GM23248 (cell line): Measurements from ENCODE around the gene SMIM43. TPM values are rescaled to one million over a fixed set of nuclear protein-coding genes. Genes with fewer than 3 reads are reported as not detected.
"Not testable (repeated sequence)": the region's sequence is repeated elsewhere in the genome, so short reads cannot be mapped to it uniquely, and the experiment has no call there.

Source experiments
- DNase-seq: peaks from one replicate; pipeline ENCODE4 v3.0.0-alpha.2; 2015
- H2AFZ ChIP-seq: fragments of 200-600 bp; sonication (generic); 2 replicates; pipeline ENCODE4 v1.6.1; 2016; ENCODE audit warnings: antibody characterized with exemption
- H3F3A ChIP-seq: fragments of 200-600 bp; sonication (generic); 2 replicates; pipeline ENCODE4 v1.6.1; 2016; ENCODE audit warnings: mild to moderate bottlenecking, antibody characterized with exemption, mixed run types; ENCODE audit not compliant: insufficient read depth
- H3K27ac ChIP-seq: fragments of 200-600 bp; sonication (generic); 2 replicates; pipeline ENCODE4 v1.5.1; 2016; ENCODE audit warnings: mild to moderate bottlenecking
- H3K27me3 ChIP-seq: fragments of 200-600 bp; sonication (generic); replicated peaks from 2 replicates; pipeline ENCODE4 v1.6.1; 2016; ENCODE audit warnings: mild to moderate bottlenecking; ENCODE audit not compliant: insufficient read depth
- H3K36me3 ChIP-seq: fragments of 200-600 bp; sonication (generic); 2 replicates; pipeline ENCODE4 v1.6.1; 2016; ENCODE audit warnings: low read depth, mild to moderate bottlenecking
- H3K4me1 ChIP-seq: fragments of 200-600 bp; sonication (generic); 2 replicates; pipeline ENCODE4 v1.6.1; 2016; ENCODE audit warnings: mild to moderate bottlenecking; ENCODE audit not compliant: insufficient read depth
- H3K4me2 ChIP-seq: fragments of 200-600 bp; sonication (generic); one replicate; pipeline ENCODE4 v1.6.1; 2016; ENCODE audit warnings: mild to moderate bottlenecking; ENCODE audit not compliant: unreplicated experiment
- H3K4me3 ChIP-seq: fragments of 200-600 bp; sonication (generic); 2 replicates; pipeline ENCODE4 v1.5.1; 2016; ENCODE audit warnings: mild to moderate bottlenecking
- H3K79me2 ChIP-seq: fragments of 200-600 bp; sonication (generic); 2 replicates; pipeline ENCODE4 v1.6.1; 2016; ENCODE audit warnings: mild to moderate bottlenecking; ENCODE audit not compliant: insufficient read depth
- H3K9ac ChIP-seq: fragments of 200-600 bp; sonication (generic); 2 replicates; pipeline ENCODE4 v1.6.1; 2016; ENCODE audit warnings: mild to moderate bottlenecking
- H3K9me2 ChIP-seq: fragments of 200-600 bp; sonication (generic); 2 replicates; pipeline ENCODE4 v1.6.1; 2016; ENCODE audit warnings: mixed run types, mild to moderate bottlenecking, moderate library complexity; ENCODE audit not compliant: insufficient read depth
- H3K9me3 ChIP-seq: fragments of 200-600 bp; sonication (generic); one replicate; pipeline ENCODE4 v1.6.1; 2017; ENCODE audit warnings: low read depth
- H4K20me1 ChIP-seq: fragments of 200-600 bp; sonication (generic); 2 replicates; pipeline ENCODE4 v1.6.0; 2016; ENCODE audit not compliant: insufficient read depth
- EZH2 ChIP-seq: fragments of 200-600 bp; sonication (generic); IDR thresholded peaks from 2 replicates; pipeline ENCODE4 v1.6.1; 2018; ENCODE audit warnings: antibody characterized with exemption, mild to moderate bottlenecking; ENCODE audit not compliant: insufficient read depth, poor library complexity, severe bottlenecking
- EZH2phosphoT487 ChIP-seq: fragments of 200-600 bp; sonication (generic); IDR thresholded peaks from 2 replicates; pipeline ENCODE4 v1.6.1; 2018; ENCODE audit warnings: antibody characterized with exemption, moderate library complexity, mild to moderate bottlenecking, low read depth; ENCODE audit not compliant: insufficient read depth
- WGBS, 2 experiments: methylation state at CpG; one replicate each; pipeline ENCODE4 v1.1.6; 2015 to 2017; ENCODE audit warnings: low lambda C conversion rate in 2 of 2, low coverage in 1 of 2; ENCODE audit errors: missing lambda C conversion rate in 2 of 2; 5-methylcytosine and 5-hydroxymethylcytosine counted together
- in situ Hi-C: fragments of 300-500 bp; cut with MboI; formaldehyde crosslinking; loops from 2 replicates; pipeline ENCODE4 v1.15.0; 2020
- polyA plus RNA-seq: library from polyadenylated mRNA; unstranded; fragments of >200 nt; fragmentation: Nextera tagmentation; extraction: Ambion mirVana; gene quantifications from 2 replicates; pipeline ENCODE4 v1.2.1, GENCODE V29; 2016
- total RNA-seq: library from RNA; depleted of rRNA; stranded (reverse); fragments of >200 nt; shearing (Covaris generic); gene quantifications from 2 replicates; pipeline ENCODE4 v1.2.3, GENCODE V29; 2014

Gene SMIM43
- total and polyA plus RNA-seq, 2 experiments from 2014 or later, result 1.4 to 3.5 TPM

DNA sequence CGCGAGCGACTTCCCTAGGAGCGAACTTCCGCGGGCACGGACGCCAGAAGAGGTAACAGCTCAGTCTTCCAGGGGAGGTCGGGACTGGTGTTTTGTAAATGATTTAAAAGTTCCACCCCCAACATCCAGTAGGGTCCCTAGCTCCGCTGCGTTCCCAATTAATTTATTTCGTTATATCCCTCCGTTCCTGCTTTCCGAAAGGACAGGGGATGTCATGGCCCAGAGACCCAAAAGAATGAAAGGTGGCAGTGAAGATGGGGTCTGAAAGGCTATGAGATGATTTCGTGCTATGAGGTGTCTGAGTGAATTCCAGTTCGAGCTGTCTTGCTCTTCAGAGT is 373 bp upstream of the SMIM43 start:
- in situ Hi-C loops, result no loop called here
- no peak for DNase-seq
- WGBS, 2 experiments, result 9 to 10% methylated on average over 16 of the region's 16 CpGs
- no peak overlapping the region for H3K27ac ChIP-seq
- H3K9me3 ChIP-seq, result no peaks in the 10 kb centered on the region
- H4K20me1 ChIP-seq, result no peaks in the 10 kb centered on the region
- TF ChIP-seq EZH2, result no peak
- TF ChIP-seq EZH2phosphoT487, result no peak
- H3K4me2 ChIP-seq, result peak overlapping the region; percentile 95
- peaks cover 4% of the 10 kb centered on the region; the same call in 1 of the 2 replicates for H3K27me3 ChIP-seq
- no peaks in the 10 kb centered on the region for H3K79me2 ChIP-seq
- no peaks in the 10 kb centered on the region for H3K9me2 ChIP-seq
- H3K9ac ChIP-seq, result peak overlapping the region; percentile 47
- no peaks in the 10 kb centered on the region for H3F3A ChIP-seq
- no peaks in the 10 kb centered on the region for H3K4me1 ChIP-seq
- H3K36me3 ChIP-seq, result no peaks in the 10 kb centered on the region
- H2AFZ ChIP-seq, result peak overlapping the region; percentile 93
- peak overlapping the region; percentile 75 for H3K4me3 ChIP-seq

DNA sequence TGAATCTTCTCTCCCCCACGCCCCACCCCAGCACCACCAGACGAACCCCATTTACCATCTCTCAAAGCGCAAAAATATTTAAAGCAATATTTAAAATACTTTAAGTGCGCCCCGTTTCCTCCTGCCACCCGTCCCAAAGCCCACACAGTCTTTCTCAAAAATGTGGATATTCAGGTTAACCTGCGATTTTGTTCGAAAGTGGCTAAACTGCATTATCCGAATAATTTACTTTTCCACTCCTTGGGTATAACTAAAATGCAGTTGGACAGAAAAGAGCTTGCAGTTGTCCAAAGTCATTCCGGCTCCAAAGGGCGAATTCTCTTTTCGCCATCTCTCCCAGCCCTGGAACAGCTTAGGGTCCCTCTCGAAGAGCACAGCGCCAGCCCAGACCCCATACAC is 662 bp downstream of the SMIM43 start:
- Histone ChIP-seq H3K27me3 (peaks cover 4% of the 10 kb centered on the region; the same call in 1 of the 2 replicates), H3K4me3 (peak overlapping the region; percentile 75), H3K9me3 (no peaks in the 10 kb centered on the region), H3K4me2 (peak overlapping the region; percentile 95), H3F3A (no peaks in the 10 kb centered on the region), H2AFZ (peak overlapping the region; percentile 93), H3K4me1 (no peaks in the 10 kb centered on the region), H3K27ac (no peak overlapping the region), H4K20me1 (no peaks in the 10 kb centered on the region), H3K9ac (peak overlapping the region; percentile 47; the same call in 1 of the 2 replicates), H3K36me3 (no peaks in the 10 kb centered on the region), H3K79me2 (no peaks in the 10 kb centered on the region), H3K9me2 (no peaks in the 10 kb centered on the region)
- in situ Hi-C loops, result no loop called here
- DNase-seq, result no peak
- TF ChIP-seq EZH2phosphoT487 (no peak), EZH2 (peak; percentile 25)
- 37 to 43% methylated on average over 14 of the region's 14 CpGs for WGBS, 2 experiments

DNA sequence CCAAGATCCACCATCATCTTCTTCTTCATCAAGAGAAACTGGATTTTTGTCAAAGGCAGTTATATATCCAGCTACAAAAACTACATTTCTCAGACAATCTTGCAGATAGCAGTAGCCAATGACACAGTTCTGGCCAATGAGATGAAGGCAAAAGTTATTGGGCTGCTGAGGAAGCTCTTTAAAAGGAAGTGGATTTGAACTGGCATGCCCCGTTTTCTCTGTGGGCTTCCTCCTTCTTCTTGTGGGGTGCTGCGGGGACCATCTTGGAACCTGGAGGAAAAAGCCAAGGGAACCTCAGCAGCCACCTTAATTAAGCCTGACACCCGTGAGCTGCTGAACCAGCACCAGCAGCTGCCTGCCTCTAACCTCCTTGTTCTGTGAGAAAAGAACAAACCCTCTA is 4.8 kb downstream of the SMIM43 start:
- H3K4me3 ChIP-seq, result no peak overlapping the region
- no peak for DNase-seq
- H3K9me3 ChIP-seq, result no peaks in the 10 kb centered on the region
- peaks cover under 1% of the 10 kb centered on the region; the same call in 1 of the 2 replicates for H3K27me3 ChIP-seq
- H3K9me2 ChIP-seq, result no peaks in the 10 kb centered on the region
- no peaks in the 10 kb centered on the region for H3K36me3 ChIP-seq
- H2AFZ ChIP-seq, result no peak overlapping the region
- no peaks in the 10 kb centered on the region for H3K79me2 ChIP-seq
- H3F3A ChIP-seq, result no peaks in the 10 kb centered on the region
- no peak overlapping the region for H3K27ac ChIP-seq
- TF ChIP-seq EZH2 (no peak), EZH2phosphoT487 (no peak)
- 86 to 92% methylated on average over 3 of the region's 3 CpGs for WGBS, 2 experiments
- H4K20me1 ChIP-seq, result no peaks in the 10 kb centered on the region
- no peak overlapping the region for H3K9ac ChIP-seq
- in situ Hi-C loops, result no loop called here
- H3K4me1 ChIP-seq, result peaks cover 8% of the 10 kb centered on the region
- no peak overlapping the region for H3K4me2 ChIP-seq

DNA sequence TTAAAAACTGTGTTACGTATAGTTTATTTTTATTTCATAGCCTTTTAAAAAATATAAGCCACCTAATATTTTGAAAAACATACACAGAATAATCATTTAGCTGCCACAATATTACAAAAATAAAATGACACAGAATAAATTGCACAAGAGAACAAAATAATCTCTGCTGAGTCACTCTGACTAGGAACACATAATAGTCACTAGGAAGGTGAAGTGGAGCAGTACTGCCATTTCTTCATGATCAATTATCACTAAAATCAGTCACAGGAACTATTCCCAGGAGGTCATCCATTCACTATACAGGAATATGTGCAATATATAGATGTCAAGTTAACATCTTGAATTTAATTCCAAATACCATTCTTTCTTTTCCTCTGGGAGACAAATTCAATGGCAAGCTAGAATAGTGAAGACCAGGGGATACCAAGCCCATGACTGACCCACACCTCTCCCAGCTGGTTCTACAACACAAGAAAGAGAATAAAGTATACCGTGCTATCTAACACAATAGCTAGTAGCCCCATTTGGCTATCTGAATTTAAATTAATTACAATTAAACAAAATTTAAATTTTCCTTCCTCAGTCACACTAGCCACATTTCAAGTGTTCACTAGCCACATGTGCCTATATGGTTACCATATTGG is 5.9 kb downstream of the SMIM43 start:
- 77 to 81% methylated on average over 2 of the region's 2 CpGs for WGBS, 2 experiments
- Histone ChIP-seq H3K4me1 (peaks cover 8% of the 10 kb centered on the region), H3K79me2 (no peaks in the 10 kb centered on the region), H2AFZ (no peak overlapping the region), H3K9me3 (no peaks in the 10 kb centered on the region), H3K4me2 (no peak overlapping the region), H3K27ac (peak overlapping the region; percentile 29), H3K27me3 (no peaks in the 10 kb centered on the region), H3K36me3 (no peaks in the 10 kb centered on the region), H3K9me2 (no peaks in the 10 kb centered on the region), H3F3A (no peaks in the 10 kb centered on the region), H4K20me1 (no peaks in the 10 kb centered on the region), H3K4me3 (no peak overlapping the region), H3K9ac (no peak overlapping the region)
- TF ChIP-seq EZH2, result no peak
- TF ChIP-seq EZH2phosphoT487, result no peak
- in situ Hi-C loops, result no loop called here
- peak; percentile 72 for DNase-seq

DNA sequence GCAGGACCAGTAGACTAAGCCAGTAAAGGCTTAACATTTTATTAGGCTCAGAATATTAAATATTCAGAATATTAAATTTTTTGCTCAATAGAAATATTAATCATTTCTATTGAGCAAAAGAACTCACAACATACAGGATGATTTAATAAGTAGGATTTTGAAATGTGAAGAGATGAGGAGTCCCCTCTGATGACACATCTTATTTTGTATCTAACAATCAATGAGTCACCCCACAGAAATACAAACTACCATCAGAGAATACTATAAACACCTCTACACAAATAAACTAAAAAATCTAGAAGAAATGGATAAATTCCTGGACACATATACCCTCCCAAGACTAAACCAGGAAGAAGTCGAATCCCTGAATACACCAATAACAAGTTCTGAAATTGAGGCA is 12.8 kb downstream of the SMIM43 start:
- H3F3A ChIP-seq, H3K27ac ChIP-seq, H3K79me2 ChIP-seq, in situ Hi-C loops, H3K27me3 ChIP-seq, H4K20me1 ChIP-seq, H3K9ac ChIP-seq, H3K36me3 ChIP-seq, H3K4me2 ChIP-seq, H3K4me3 ChIP-seq, H3K9me3 ChIP-seq, H3K9me2 ChIP-seq, H2AFZ ChIP-seq, H3K4me1 ChIP-seq: not testable (repeated sequence)
- 60 to 75% methylated on average over 1 of the region's 1 CpG for WGBS, 2 experiments
- DNase-seq, result peak; percentile 68
